ENCODE measurements around the gene RUNX2.
A peak's percentile ranks its signal among the peaks of the same experiment; 100 is the strongest.
"Not testable (repeated sequence)": the region's sequence is repeated elsewhere in the genome, so short reads cannot be mapped to it uniquely, and the experiment has no call there.

RUNX2 gene

GRCh38 chr6:45667766-45668165, 339.6 kb downstream of the RUNX2 start:
- no peak for TF ChIP-seq CTCF (IDR thresholded peaks at IDR 0.05; ENCODE audit: poor library complexity, severe bottlenecking)
- Histone ChIP-seq H3K4me1 (ENCODE audit: insufficient read depth, poor library complexity, severe bottlenecking) (no peaks in the 10 kb centered on the region), H3K9me3 (ENCODE audit: severe bottlenecking) (no peaks in the 10 kb centered on the region), H3K27me3 (ENCODE audit: insufficient read depth, poor library complexity, severe bottlenecking) (no peaks in the 10 kb centered on the region), H3K36me3 (ENCODE audit: low read depth) (no peaks in the 10 kb centered on the region), H3K27ac (ENCODE audit: poor library complexity, severe bottlenecking) (no peak overlapping the region), H3K4me3 (ENCODE audit: severe bottlenecking) (no peak overlapping the region)
- DNase-seq (ENCODE audit: low spot score), result no peak
- ATAC-seq (ENCODE audit: low read depth), result no peak

DNA sequence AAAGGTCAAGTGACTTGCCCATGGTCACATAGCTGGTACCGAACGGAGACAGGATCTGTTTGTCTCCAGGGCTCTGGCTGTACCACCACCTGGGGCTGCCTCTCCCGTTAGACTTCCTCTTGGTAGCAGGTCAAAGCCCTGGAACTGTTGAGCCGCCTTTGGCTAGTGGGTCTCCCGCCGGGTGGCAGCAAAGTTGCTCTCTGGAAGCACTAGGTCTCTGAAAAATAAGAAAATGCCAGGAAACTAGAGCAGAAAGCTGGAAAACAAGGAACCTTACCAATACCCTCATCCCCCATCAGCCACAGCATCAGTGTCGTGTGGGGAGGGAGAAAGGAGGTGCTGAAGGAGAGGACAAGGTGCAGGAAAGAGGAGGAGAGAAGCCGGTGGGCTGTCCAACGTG, 340.6 kb downstream of the RUNX2 start:
- Histone ChIP-seq H3K27me3 (ENCODE audit: insufficient read depth, poor library complexity, severe bottlenecking) (no peaks in the 10 kb centered on the region), H3K4me3 (ENCODE audit: severe bottlenecking) (no peak overlapping the region), H3K4me1 (ENCODE audit: insufficient read depth, poor library complexity, severe bottlenecking) (no peaks in the 10 kb centered on the region), H3K36me3 (ENCODE audit: low read depth) (no peaks in the 10 kb centered on the region), H3K9me3 (ENCODE audit: severe bottlenecking) (no peaks in the 10 kb centered on the region), H3K27ac (ENCODE audit: poor library complexity, severe bottlenecking) (no peak overlapping the region)
- DNase-seq (ENCODE audit: low spot score), result no peak
- TF ChIP-seq CTCF (IDR thresholded peaks at IDR 0.05; ENCODE audit: poor library complexity, severe bottlenecking), result no peak
- no peak for ATAC-seq (ENCODE audit: low read depth)

DNA sequence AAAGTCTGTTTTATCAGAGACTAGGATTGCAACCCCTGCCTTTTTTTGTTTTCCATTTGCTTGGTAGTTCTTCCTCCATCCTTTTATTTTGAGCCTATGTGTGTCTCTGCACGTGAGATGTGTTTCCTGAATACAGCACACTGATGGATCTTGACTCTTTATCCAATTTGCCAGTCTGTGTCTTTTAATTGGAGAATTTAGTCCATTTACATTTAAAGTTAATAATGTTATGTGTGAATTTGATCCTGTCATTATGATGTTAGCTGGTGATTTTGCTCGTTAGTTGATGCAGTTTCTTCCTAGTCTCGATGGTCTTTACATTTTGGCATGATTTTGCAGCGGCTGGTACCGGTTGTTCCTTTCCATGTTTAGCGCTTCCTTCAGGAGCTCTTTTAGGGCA, 345.0 kb downstream of the RUNX2 start:
- H3K27me3 ChIP-seq (ENCODE audit: insufficient read depth, poor library complexity, severe bottlenecking); H3K4me3 ChIP-seq (ENCODE audit: severe bottlenecking); H3K27ac ChIP-seq (ENCODE audit: poor library complexity, severe bottlenecking); DNase-seq (ENCODE audit: low spot score); ATAC-seq (ENCODE audit: low read depth); H3K9me3 ChIP-seq (ENCODE audit: severe bottlenecking); H3K36me3 ChIP-seq (ENCODE audit: low read depth): not testable (repeated sequence)
- peaks cover 16% of the 10 kb centered on the region for H3K4me1 ChIP-seq (ENCODE audit: insufficient read depth, poor library complexity, severe bottlenecking)

DNA sequence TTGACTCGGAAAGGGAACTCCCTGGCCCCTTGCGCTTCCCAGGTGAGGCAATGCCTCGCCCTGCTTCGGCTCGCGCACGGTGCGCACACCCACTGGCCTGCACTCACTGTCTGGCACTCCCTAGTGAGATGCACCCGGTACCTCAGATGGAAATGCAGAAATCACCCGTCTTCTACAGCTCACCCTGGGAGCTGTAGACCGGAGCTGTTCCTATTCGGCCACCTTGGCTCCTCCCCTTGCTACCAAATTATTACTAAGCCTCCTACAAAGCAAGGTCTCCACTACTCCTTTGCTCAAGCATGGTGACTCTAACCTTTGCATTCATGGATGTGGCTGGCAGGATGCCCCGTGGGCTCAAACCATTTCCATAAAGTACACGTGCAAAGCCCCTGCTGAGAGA, 347.0 kb downstream of the RUNX2 start:
- H3K9me3 ChIP-seq (ENCODE audit: severe bottlenecking), result not testable (repeated sequence)
- peak overlapping the region; percentile 58 for H3K27ac ChIP-seq (ENCODE audit: poor library complexity, severe bottlenecking)

GRCh38 chr6:45675634-45676033, 347.5 kb downstream of the RUNX2 start:
- peaks cover 16% of the 10 kb centered on the region for H3K4me1 ChIP-seq (ENCODE audit: insufficient read depth, poor library complexity, severe bottlenecking)
- peak overlapping the region; percentile 58 for H3K27ac ChIP-seq (ENCODE audit: poor library complexity, severe bottlenecking)
- no peaks in the 10 kb centered on the region for H3K36me3 ChIP-seq (ENCODE audit: low read depth)
- TF ChIP-seq CTCF (IDR thresholded peaks at IDR 0.05; ENCODE audit: poor library complexity, severe bottlenecking), result no peak
- DNase-seq (ENCODE audit: low spot score), result no peak
- no peaks in the 10 kb centered on the region for H3K27me3 ChIP-seq (ENCODE audit: insufficient read depth, poor library complexity, severe bottlenecking)
- no peak for ATAC-seq (ENCODE audit: low read depth)
- no peaks in the 10 kb centered on the region for H3K9me3 ChIP-seq (ENCODE audit: severe bottlenecking)
- no peak overlapping the region for H3K4me3 ChIP-seq (ENCODE audit: severe bottlenecking)

More for the DNA sequence above, 347.0 kb downstream of the RUNX2 start:
- peak; percentile 48 for ATAC-seq (ENCODE audit: low read depth)
- H3K36me3 ChIP-seq (ENCODE audit: low read depth); DNase-seq (ENCODE audit: low spot score); H3K27me3 ChIP-seq (ENCODE audit: insufficient read depth, poor library complexity, severe bottlenecking): not testable (repeated sequence)
- Histone ChIP-seq H3K4me1 (ENCODE audit: insufficient read depth, poor library complexity, severe bottlenecking) (peaks cover 16% of the 10 kb centered on the region), H3K4me3 (ENCODE audit: severe bottlenecking) (peak overlapping the region; percentile 16)

GRCh38 chr6:45676380-45676779, 348.2 kb downstream of the RUNX2 start:
- no peak overlapping the region for H3K4me3 ChIP-seq (ENCODE audit: severe bottlenecking)
- DNase-seq (ENCODE audit: low spot score), result no peak
- no peak for ATAC-seq (ENCODE audit: low read depth)
- no peaks in the 10 kb centered on the region for H3K27me3 ChIP-seq (ENCODE audit: insufficient read depth, poor library complexity, severe bottlenecking)
- peaks cover 16% of the 10 kb centered on the region for H3K4me1 ChIP-seq (ENCODE audit: insufficient read depth, poor library complexity, severe bottlenecking)
- no peak overlapping the region for H3K27ac ChIP-seq (ENCODE audit: poor library complexity, severe bottlenecking)
- no peak for TF ChIP-seq CTCF (IDR thresholded peaks at IDR 0.05; ENCODE audit: poor library complexity, severe bottlenecking)
- H3K9me3 ChIP-seq (ENCODE audit: severe bottlenecking), result no peaks in the 10 kb centered on the region
- H3K36me3 ChIP-seq (ENCODE audit: low read depth), result no peaks in the 10 kb centered on the region

All from RWPE2 (cell line).